GM23338 (cell line): ENCODE measurements around the gene UBAP2. TPM values are rescaled to one million over a fixed set of nuclear protein-coding genes. Genes with fewer than 3 reads are reported as not detected.

ENCODE experiments used
- ATAC-seq: fragments of 200-7000 bp; cut with Tn5 transposase; 3 replicates; pipeline ENCODE4 v1.9.1; 2020
- DNase-seq: peaks from one replicate; pipeline ENCODE4 v3.0.0-alpha.2; 2015; ENCODE audit warnings: low spot score
- H2AFZ ChIP-seq: fragments of 200-600 bp; sonication (generic); 2 replicates; pipeline ENCODE4 v1.8.0; 2016; ENCODE audit warnings: antibody characterized with exemption, mild to moderate bottlenecking, moderate library complexity
- H3F3A ChIP-seq: fragments of 200-600 bp; sonication (generic); replicated peaks from 2 replicates; pipeline ENCODE4 v1.8.0; 2017; ENCODE audit warnings: antibody characterized with exemption, mixed run types, low read depth
- H3K27ac ChIP-seq: fragments of 200-600 bp; sonication (generic); 2 replicates; pipeline ENCODE4 v1.6.1; 2016; ENCODE audit warnings: low read depth
- H3K27me3 ChIP-seq: fragments of 200-600 bp; sonication (generic); 2 replicates; pipeline ENCODE4 v1.8.0; 2016; ENCODE audit warnings: mild to moderate bottlenecking, mixed run types, moderate library complexity; ENCODE audit not compliant: insufficient read depth
- H3K36me3 ChIP-seq: fragments of 200-600 bp; sonication (generic); 2 replicates; pipeline ENCODE4 v1.8.0; 2016; ENCODE audit warnings: mild to moderate bottlenecking; ENCODE audit not compliant: insufficient read depth
- H3K4me1 ChIP-seq: fragments of 200-600 bp; sonication (generic); 2 replicates; pipeline ENCODE4 v1.8.0; 2016; ENCODE audit warnings: mild to moderate bottlenecking, moderate library complexity; ENCODE audit not compliant: insufficient read depth
- H3K4me2 ChIP-seq: fragments of 200-600 bp; sonication (generic); 2 replicates; pipeline ENCODE4 v1.7.1; 2017; ENCODE audit warnings: mixed run types
- H3K4me3 ChIP-seq: fragments of 200-600 bp; sonication (generic); 2 replicates; pipeline ENCODE4 v1.6.1; 2016; ENCODE audit warnings: mixed run types
- H3K79me2 ChIP-seq: fragments of 200-600 bp; sonication (generic); replicated peaks from 2 replicates; pipeline ENCODE4 v1.8.0; 2017; ENCODE audit warnings: mild to moderate bottlenecking; ENCODE audit not compliant: insufficient read depth
- H3K9me2 ChIP-seq: fragments of 200-600 bp; sonication (generic); 2 replicates; pipeline ENCODE4 v1.8.0; 2017; ENCODE audit not compliant: insufficient read depth
- H4K20me1 ChIP-seq: fragments of 200-600 bp; sonication (generic); replicated peaks from 2 replicates; pipeline ENCODE4 v1.8.0; 2017; ENCODE audit warnings: mild to moderate bottlenecking; ENCODE audit not compliant: insufficient read depth
- H3K27ac Mint-ChIP-seq: 2 replicates; pipeline ENCODE4 v1.8.0; 2020; ENCODE audit warnings: inconsistent platforms, mild to moderate bottlenecking, moderate library complexity, mixed read lengths
- H3K27me3 Mint-ChIP-seq: 3 replicates; pipeline ENCODE4 v1.8.0; 2022; ENCODE audit warnings: low read depth, mild to moderate bottlenecking, moderate library complexity, mixed read lengths, inconsistent platforms; ENCODE audit not compliant: insufficient read depth, poor library complexity
- H3K36me3 Mint-ChIP-seq: 3 replicates; pipeline ENCODE4 v1.8.0; 2021; ENCODE audit warnings: low read depth, mild to moderate bottlenecking, inconsistent platforms, moderate library complexity, mixed read lengths
- H3K4me1 Mint-ChIP-seq: 3 replicates; pipeline ENCODE4 v1.8.0; 2020; ENCODE audit warnings: mild to moderate bottlenecking, inconsistent platforms, mixed read lengths
- H3K4me3 Mint-ChIP-seq: 3 replicates; pipeline ENCODE4 v1.8.0; 2021; ENCODE audit warnings: moderate library complexity, mild to moderate bottlenecking, inconsistent platforms, mixed read lengths
- H3K9me3 Mint-ChIP-seq: 3 replicates; pipeline ENCODE4 v1.8.0; 2020; ENCODE audit warnings: moderate library complexity, mild to moderate bottlenecking, inconsistent platforms, mixed read lengths
- CREB1 ChIP-seq: fragments of 250-450 bp; sonication (Bioruptor Pico); IDR thresholded peaks from 2 replicates; pipeline ENCODE4 v1.5.0; 2020; ENCODE audit warnings: low read depth, mild to moderate bottlenecking, moderate library complexity
- EZH2 ChIP-seq: fragments of 200-600 bp; sonication (generic); IDR thresholded peaks from one replicate; pipeline ENCODE4 v1.8.0; 2017; ENCODE audit warnings: antibody characterized with exemption, mild to moderate bottlenecking, low read depth; ENCODE audit not compliant: unreplicated experiment
- EZH2phosphoT487 ChIP-seq: fragments of 200-600 bp; sonication (generic); IDR thresholded peaks from one replicate; pipeline ENCODE4 v1.8.1; 2018; ENCODE audit warnings: antibody characterized with exemption; ENCODE audit not compliant: unreplicated experiment
- JUNB ChIP-seq: IDR thresholded peaks from one replicate; pipeline ENCODE4 v1.6.1; 2016; ENCODE audit warnings: antibody characterized with exemption; ENCODE audit not compliant: unreplicated experiment
- NANOG ChIP-seq: IDR thresholded peaks from 2 replicates; pipeline ENCODE4 v1.6.1; 2016; ENCODE audit warnings: antibody characterized with exemption, borderline replicate concordance
- POLR2AphosphoS5 ChIP-seq: IDR thresholded peaks from 2 replicates; pipeline ENCODE4 v1.6.1; 2016; ENCODE audit warnings: antibody characterized with exemption, low read depth
- STAT1 ChIP-seq: IDR thresholded peaks from one replicate; pipeline ENCODE4 v1.6.1; 2016; ENCODE audit warnings: antibody characterized with exemption; ENCODE audit not compliant: unreplicated experiment
- ZNF114 ChIP-seq: fragments of 250-450 bp; sonication (Bioruptor Pico); IDR thresholded peaks from 2 replicates; pipeline ENCODE4 v1.5.0; 2020; ENCODE audit warnings: mild to moderate bottlenecking, moderate library complexity
- ZNF331 ChIP-seq: fragments of 250-450 bp; sonication (Bioruptor Pico); IDR thresholded peaks from 2 replicates; pipeline ENCODE4 v1.5.0; 2020; ENCODE audit warnings: low read depth, mild to moderate bottlenecking, moderate library complexity
- polyA plus RNA-seq: library from polyadenylated mRNA; unstranded; fragments of >200 nt; fragmentation: Nextera tagmentation; extraction: Ambion mirVana; gene quantifications from 2 replicates; pipeline ENCODE4 v1.2.1, GENCODE V29; 2016
- total RNA-seq: library from RNA; depleted of rRNA; stranded (reverse); fragments of >200 nt; shearing (Covaris generic); gene quantifications from 2 replicates; pipeline ENCODE4 v1.2.3, GENCODE V29; 2014
- TF ChIP-seq, protein P1 (sequence below): IDR thresholded peaks from 2 replicates; pipeline ENCODE4 v1.6.1; 2016; ENCODE audit warnings: antibody characterized with exemption
- TF ChIP-seq, protein P2 (sequence below), 2 experiments: fragments of 200-600 bp in 1 of 2; sonication (generic) in 1 of 2; conservative IDR thresholded peaks; 2 replicates each; pipeline versions ENCODE4 v1.5.1 to v1.6.1; 2016 to 2017; ENCODE audit warnings: antibody characterized with exemption in 2 of 2, low read depth in 2 of 2, mild to moderate bottlenecking in 2 of 2, moderate library complexity in 1 of 2
- TF ChIP-seq, protein P3 (sequence below): fragments of 250-450 bp; sonication (Bioruptor Pico); IDR thresholded peaks from 2 replicates; pipeline ENCODE4 v1.5.0; 2020; ENCODE audit warnings: mild to moderate bottlenecking, moderate library complexity
- TF ChIP-seq, protein P4 (sequence below): IDR thresholded peaks from one replicate; pipeline ENCODE4 v1.6.1; 2018; ENCODE audit warnings: antibody characterized with exemption; ENCODE audit not compliant: unreplicated experiment

Gene UBAP2
- total and polyA plus RNA-seq, 2 experiments from 2014 or later, result 47.4 to 56.4 TPM

GRCh38 chr9:33942471-33943083 is 106.1 kb downstream of the UBAP2 start:
- H3K9me3 Mint-ChIP-seq, result no peaks in the 10 kb centered on the region
- H3K4me3 Mint-ChIP-seq, result no peak overlapping the region
- no peaks in the 10 kb centered on the region; the same call in 2 of the 3 replicates for H3K4me1 Mint-ChIP-seq
- Histone ChIP-seq H3K4me1 (no peaks in the 10 kb centered on the region), H3F3A (no peaks in the 10 kb centered on the region), H3K4me3 (no peak overlapping the region), H3K79me2 (peaks cover 18% of the 10 kb centered on the region), H3K36me3 (peaks cover 60% of the 10 kb centered on the region), H4K20me1 (no peaks in the 10 kb centered on the region; the same call in 1 of the 2 replicates), H3K4me2 (no peak overlapping the region), H3K9me2 (no peaks in the 10 kb centered on the region), H2AFZ (no peak overlapping the region), H3K27me3 (no peaks in the 10 kb centered on the region), H3K27ac (no peak overlapping the region)
- H3K36me3 Mint-ChIP-seq, result peaks cover 78% of the 10 kb centered on the region
- H3K27me3 Mint-ChIP-seq, result peaks cover 1% of the 10 kb centered on the region
- no peak for ATAC-seq
- DNase-seq, result no peak
- TF ChIP-seq POLR2AphosphoS5 (no peak), EZH2 (no peak), ZNF114 (CRISPR knock-in tag) (no peak), NANOG (no peak), STAT1 (no peak), ZNF331 (no peak), EZH2phosphoT487 (no peak), CREB1 (CRISPR knock-in tag) (no peak), JUNB (no peak)
- TF ChIP-seq, protein P1, sequence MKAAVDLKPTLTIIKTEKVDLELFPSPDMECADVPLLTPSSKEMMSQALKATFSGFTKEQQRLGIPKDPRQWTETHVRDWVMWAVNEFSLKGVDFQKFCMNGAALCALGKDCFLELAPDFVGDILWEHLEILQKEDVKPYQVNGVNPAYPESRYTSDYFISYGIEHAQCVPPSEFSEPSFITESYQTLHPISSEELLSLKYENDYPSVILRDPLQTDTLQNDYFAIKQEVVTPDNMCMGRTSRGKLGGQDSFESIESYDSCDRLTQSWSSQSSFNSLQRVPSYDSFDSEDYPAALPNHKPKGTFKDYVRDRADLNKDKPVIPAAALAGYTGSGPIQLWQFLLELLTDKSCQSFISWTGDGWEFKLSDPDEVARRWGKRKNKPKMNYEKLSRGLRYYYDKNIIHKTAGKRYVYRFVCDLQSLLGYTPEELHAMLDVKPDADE, result no peak
- TF ChIP-seq, protein P2, sequence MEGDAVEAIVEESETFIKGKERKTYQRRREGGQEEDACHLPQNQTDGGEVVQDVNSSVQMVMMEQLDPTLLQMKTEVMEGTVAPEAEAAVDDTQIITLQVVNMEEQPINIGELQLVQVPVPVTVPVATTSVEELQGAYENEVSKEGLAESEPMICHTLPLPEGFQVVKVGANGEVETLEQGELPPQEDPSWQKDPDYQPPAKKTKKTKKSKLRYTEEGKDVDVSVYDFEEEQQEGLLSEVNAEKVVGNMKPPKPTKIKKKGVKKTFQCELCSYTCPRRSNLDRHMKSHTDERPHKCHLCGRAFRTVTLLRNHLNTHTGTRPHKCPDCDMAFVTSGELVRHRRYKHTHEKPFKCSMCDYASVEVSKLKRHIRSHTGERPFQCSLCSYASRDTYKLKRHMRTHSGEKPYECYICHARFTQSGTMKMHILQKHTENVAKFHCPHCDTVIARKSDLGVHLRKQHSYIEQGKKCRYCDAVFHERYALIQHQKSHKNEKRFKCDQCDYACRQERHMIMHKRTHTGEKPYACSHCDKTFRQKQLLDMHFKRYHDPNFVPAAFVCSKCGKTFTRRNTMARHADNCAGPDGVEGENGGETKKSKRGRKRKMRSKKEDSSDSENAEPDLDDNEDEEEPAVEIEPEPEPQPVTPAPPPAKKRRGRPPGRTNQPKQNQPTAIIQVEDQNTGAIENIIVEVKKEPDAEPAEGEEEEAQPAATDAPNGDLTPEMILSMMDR (conservative IDR thresholded peaks at IDR 0.05; ENCODE audit: low read depth in 2 of 2), result no peak
- TF ChIP-seq, protein P3, sequence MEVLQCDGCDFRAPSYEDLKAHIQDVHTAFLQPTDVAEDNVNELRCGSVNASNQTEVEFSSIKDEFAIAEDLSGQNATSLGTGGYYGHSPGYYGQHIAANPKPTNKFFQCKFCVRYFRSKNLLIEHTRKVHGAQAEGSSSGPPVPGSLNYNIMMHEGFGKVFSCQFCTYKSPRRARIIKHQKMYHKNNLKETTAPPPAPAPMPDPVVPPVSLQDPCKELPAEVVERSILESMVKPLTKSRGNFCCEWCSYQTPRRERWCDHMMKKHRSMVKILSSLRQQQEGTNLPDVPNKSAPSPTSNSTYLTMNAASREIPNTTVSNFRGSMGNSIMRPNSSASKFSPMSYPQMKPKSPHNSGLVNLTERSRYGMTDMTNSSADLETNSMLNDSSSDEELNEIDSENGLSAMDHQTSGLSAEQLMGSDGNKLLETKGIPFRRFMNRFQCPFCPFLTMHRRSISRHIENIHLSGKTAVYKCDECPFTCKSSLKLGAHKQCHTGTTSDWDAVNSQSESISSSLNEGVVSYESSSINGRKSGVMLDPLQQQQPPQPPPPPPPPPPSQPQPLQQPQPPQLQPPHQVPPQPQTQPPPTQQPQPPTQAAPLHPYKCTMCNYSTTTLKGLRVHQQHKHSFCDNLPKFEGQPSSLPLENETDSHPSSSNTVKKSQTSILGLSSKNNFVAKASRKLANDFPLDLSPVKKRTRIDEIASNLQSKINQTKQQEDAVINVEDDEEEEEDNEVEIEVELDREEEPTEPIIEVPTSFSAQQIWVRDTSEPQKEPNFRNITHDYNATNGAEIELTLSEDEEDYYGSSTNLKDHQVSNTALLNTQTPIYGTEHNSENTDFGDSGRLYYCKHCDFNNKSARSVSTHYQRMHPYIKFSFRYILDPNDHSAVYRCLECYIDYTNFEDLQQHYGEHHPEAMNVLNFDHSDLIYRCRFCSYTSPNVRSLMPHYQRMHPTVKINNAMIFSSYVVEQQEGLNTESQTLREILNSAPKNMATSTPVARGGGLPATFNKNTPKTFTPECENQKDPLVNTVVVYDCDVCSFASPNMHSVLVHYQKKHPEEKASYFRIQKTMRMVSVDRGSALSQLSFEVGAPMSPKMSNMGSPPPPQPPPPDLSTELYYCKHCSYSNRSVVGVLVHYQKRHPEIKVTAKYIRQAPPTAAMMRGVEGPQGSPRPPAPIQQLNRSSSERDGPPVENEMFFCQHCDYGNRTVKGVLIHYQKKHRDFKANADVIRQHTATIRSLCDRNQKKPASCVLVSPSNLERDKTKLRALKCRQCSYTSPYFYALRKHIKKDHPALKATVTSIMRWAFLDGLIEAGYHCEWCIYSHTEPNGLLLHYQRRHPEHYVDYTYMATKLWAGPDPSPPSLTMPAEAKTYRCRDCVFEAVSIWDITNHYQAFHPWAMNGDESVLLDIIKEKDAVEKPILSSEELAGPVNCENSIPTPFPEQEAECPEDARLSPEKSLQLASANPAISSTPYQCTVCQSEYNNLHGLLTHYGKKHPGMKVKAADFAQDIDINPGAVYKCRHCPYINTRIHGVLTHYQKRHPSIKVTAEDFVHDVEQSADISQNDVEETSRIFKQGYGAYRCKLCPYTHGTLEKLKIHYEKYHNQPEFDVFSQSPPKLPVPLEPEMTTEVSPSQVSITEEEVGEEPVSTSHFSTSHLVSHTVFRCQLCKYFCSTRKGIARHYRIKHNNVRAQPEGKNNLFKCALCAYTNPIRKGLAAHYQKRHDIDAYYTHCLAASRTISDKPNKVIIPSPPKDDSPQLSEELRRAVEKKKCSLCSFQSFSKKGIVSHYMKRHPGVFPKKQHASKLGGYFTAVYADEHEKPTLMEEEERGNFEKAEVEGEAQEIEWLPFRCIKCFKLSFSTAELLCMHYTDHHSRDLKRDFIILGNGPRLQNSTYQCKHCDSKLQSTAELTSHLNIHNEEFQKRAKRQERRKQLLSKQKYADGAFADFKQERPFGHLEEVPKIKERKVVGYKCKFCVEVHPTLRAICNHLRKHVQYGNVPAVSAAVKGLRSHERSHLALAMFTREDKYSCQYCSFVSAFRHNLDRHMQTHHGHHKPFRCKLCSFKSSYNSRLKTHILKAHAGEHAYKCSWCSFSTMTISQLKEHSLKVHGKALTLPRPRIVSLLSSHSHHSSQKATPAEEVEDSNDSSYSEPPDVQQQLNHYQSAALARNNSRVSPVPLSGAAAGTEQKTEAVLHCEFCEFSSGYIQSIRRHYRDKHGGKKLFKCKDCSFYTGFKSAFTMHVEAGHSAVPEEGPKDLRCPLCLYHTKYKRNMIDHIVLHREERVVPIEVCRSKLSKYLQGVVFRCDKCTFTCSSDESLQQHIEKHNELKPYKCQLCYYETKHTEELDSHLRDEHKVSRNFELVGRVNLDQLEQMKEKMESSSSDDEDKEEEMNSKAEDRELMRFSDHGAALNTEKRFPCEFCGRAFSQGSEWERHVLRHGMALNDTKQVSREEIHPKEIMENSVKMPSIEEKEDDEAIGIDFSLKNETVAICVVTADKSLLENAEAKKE (CRISPR knock-in tag), result no peak
- TF ChIP-seq, protein P4, sequence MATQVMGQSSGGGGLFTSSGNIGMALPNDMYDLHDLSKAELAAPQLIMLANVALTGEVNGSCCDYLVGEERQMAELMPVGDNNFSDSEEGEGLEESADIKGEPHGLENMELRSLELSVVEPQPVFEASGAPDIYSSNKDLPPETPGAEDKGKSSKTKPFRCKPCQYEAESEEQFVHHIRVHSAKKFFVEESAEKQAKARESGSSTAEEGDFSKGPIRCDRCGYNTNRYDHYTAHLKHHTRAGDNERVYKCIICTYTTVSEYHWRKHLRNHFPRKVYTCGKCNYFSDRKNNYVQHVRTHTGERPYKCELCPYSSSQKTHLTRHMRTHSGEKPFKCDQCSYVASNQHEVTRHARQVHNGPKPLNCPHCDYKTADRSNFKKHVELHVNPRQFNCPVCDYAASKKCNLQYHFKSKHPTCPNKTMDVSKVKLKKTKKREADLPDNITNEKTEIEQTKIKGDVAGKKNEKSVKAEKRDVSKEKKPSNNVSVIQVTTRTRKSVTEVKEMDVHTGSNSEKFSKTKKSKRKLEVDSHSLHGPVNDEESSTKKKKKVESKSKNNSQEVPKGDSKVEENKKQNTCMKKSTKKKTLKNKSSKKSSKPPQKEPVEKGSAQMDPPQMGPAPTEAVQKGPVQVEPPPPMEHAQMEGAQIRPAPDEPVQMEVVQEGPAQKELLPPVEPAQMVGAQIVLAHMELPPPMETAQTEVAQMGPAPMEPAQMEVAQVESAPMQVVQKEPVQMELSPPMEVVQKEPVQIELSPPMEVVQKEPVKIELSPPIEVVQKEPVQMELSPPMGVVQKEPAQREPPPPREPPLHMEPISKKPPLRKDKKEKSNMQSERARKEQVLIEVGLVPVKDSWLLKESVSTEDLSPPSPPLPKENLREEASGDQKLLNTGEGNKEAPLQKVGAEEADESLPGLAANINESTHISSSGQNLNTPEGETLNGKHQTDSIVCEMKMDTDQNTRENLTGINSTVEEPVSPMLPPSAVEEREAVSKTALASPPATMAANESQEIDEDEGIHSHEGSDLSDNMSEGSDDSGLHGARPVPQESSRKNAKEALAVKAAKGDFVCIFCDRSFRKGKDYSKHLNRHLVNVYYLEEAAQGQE, result no peak
- H3K27ac Mint-ChIP-seq, result peak overlapping the region; percentile 54; the same call in 1 of the 2 replicates
